ENCODE measurements around the gene NRXN3. TPM values are rescaled to one million over a fixed set of nuclear protein-coding genes. Genes with fewer than 3 reads are reported as not detected.

The NRXN3 gene
- total RNA-seq, 1 donor from 2014 or later = 5.9 TPM

DNA sequence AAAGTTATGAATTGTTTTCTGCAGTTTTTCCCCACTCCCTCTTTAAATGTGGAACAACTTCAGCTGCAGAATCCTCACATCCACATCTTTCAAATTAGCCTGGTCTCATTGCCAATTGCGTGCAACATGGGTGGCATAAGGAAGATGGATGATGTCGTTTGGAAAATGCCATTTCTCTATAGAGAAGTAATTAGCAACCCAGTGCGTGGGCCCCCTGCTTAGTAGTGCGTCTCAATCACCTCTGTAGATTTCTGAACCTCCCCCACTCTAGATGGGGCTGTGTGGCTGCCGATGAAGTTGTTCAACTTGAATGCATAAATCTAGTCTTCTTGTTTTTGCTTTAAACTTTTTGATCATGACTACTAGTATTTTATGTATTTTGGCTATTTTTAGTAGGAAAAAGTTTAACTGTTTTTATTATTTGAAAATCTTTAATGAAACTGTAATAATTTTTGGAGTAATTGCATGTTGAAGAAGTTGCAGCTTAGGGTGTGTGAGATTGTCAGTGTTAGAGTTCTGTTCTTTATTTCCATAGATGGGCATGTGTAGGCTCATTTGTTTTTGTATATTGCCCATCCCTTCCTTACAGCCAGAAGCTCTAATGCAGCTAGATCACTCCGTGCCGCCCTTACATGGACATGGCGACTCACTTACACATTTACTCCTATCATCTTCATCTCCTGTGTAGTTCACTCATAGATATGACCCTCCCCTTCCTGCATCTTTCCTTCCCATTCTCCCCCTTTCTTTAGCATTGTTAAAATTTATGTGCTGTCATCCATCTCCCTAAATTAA, 1683.0 kb downstream of the NRXN3 start:
- H3F3A ChIP-seq (ENCODE audit: low read depth) = no peaks in the 10 kb centered on the region
- H2AFZ ChIP-seq (replicated peaks) = no peak overlapping the region
- peaks cover 3% of the 10 kb centered on the region for H3K4me1 Mint-ChIP-seq
- no peaks in the 10 kb centered on the region for H3K9me3 Mint-ChIP-seq
- no peaks in the 10 kb centered on the region for H3K27me3 ChIP-seq
- no peak overlapping the region for H3K27ac Mint-ChIP-seq
- peak; percentile 37 for DNase-seq (ENCODE audit: low spot score)
- no peaks in the 10 kb centered on the region for H3K36me3 Mint-ChIP-seq
- no peaks in the 10 kb centered on the region for H3K27me3 Mint-ChIP-seq (ENCODE audit: insufficient read depth, low read depth)
- no peaks in the 10 kb centered on the region for H3K79me2 ChIP-seq (ENCODE audit: low read depth)
- H3K4me3 ChIP-seq = no peak overlapping the region
- H3K4me1 ChIP-seq = peaks cover 33% of the 10 kb centered on the region
- TF ChIP-seq EZH2 (IDR thresholded peaks at IDR 0.05) = no peak
- no peak for TF ChIP-seq EZH2phosphoT487 (IDR thresholded peaks at IDR 0.05)
- TF ChIP-seq, protein P1, sequence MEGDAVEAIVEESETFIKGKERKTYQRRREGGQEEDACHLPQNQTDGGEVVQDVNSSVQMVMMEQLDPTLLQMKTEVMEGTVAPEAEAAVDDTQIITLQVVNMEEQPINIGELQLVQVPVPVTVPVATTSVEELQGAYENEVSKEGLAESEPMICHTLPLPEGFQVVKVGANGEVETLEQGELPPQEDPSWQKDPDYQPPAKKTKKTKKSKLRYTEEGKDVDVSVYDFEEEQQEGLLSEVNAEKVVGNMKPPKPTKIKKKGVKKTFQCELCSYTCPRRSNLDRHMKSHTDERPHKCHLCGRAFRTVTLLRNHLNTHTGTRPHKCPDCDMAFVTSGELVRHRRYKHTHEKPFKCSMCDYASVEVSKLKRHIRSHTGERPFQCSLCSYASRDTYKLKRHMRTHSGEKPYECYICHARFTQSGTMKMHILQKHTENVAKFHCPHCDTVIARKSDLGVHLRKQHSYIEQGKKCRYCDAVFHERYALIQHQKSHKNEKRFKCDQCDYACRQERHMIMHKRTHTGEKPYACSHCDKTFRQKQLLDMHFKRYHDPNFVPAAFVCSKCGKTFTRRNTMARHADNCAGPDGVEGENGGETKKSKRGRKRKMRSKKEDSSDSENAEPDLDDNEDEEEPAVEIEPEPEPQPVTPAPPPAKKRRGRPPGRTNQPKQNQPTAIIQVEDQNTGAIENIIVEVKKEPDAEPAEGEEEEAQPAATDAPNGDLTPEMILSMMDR (IDR thresholded peaks at IDR 0.05) = no peak
- H3K9ac ChIP-seq = no peak overlapping the region
- H3K36me3 ChIP-seq = no peaks in the 10 kb centered on the region
- H4K20me1 ChIP-seq (ENCODE audit: low read depth) = no peaks in the 10 kb centered on the region
- no peak overlapping the region for H3K27ac ChIP-seq
- no peak overlapping the region for H3K4me3 Mint-ChIP-seq
- no peaks in the 10 kb centered on the region for H3K9me3 ChIP-seq (ENCODE audit: low read depth)
- peak overlapping the region; percentile 29 for H3K4me2 ChIP-seq

DNA sequence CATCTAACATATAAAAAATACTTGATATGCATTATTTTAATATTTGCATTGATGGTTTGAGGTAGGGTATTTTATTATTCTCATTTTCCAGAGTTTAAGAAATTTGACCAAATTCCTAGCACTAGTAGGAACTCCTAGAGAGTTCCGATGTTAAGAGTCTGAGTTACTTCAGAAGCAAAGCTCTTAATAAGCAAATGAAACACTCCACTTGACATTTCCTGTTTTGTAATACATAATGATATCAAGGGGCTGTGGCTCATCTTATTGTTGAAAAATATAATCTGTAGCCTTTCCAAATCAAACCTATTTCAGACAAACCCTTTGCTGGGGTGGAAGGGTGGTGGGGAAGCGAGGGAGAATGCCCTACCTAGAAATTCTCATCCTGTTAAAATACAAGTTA, 1685.6 kb downstream of the NRXN3 start:
- H3K9ac ChIP-seq = no peak overlapping the region
- no peaks in the 10 kb centered on the region for H4K20me1 ChIP-seq (ENCODE audit: low read depth)
- H3K4me3 Mint-ChIP-seq = no peak overlapping the region
- peaks cover 37% of the 10 kb centered on the region for H3K4me1 ChIP-seq
- no peaks in the 10 kb centered on the region for H3K9me3 Mint-ChIP-seq
- peaks cover 2% of the 10 kb centered on the region for H3K27me3 Mint-ChIP-seq (ENCODE audit: insufficient read depth, low read depth)
- H2AFZ ChIP-seq (replicated peaks) = no peak overlapping the region
- peaks cover 3% of the 10 kb centered on the region for H3K4me1 Mint-ChIP-seq
- H3F3A ChIP-seq (ENCODE audit: low read depth) = no peaks in the 10 kb centered on the region
- no peaks in the 10 kb centered on the region for H3K36me3 ChIP-seq
- H3K4me2 ChIP-seq = no peak overlapping the region
- no peaks in the 10 kb centered on the region for H3K9me3 ChIP-seq (ENCODE audit: low read depth)
- no peaks in the 10 kb centered on the region for H3K36me3 Mint-ChIP-seq
- H3K79me2 ChIP-seq (ENCODE audit: low read depth) = no peaks in the 10 kb centered on the region
- no peak overlapping the region for H3K27ac ChIP-seq
- TF ChIP-seq EZH2 (IDR thresholded peaks at IDR 0.05) (no peak), EZH2phosphoT487 (IDR thresholded peaks at IDR 0.05) (no peak)
- TF ChIP-seq, protein P1 (IDR thresholded peaks at IDR 0.05) = no peak
- no peak overlapping the region for H3K27ac Mint-ChIP-seq
- DNase-seq (ENCODE audit: low spot score) = no peak
- no peaks in the 10 kb centered on the region for H3K27me3 ChIP-seq
- H3K4me3 ChIP-seq = no peak overlapping the region

DNA sequence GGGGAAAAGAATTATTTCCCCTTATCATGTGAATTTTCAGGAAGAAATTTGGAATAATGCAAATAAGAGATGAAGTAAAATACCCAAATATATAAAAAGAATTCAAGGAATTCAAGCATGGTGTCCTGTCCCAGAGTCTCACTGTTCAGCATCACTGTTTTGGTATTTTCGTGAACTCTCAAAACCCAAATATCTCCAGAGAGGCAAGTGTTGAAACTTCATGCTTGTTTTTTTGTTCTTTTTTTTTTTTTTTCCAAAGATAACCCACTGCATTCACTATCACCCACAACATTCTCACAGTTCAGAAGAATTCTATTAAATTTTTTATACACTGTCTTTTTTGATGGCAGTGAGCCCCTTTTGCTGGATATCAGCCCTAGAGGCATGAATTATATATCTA, 1686.2 kb downstream of the NRXN3 start:
- no peaks in the 10 kb centered on the region for H4K20me1 ChIP-seq (ENCODE audit: low read depth)
- no peak overlapping the region for H3K4me3 Mint-ChIP-seq
- H3K4me3 ChIP-seq = no peak overlapping the region
- H3K27ac ChIP-seq = no peak overlapping the region
- H3F3A ChIP-seq (ENCODE audit: low read depth) = no peaks in the 10 kb centered on the region
- H3K27me3 Mint-ChIP-seq (ENCODE audit: insufficient read depth, low read depth) = peaks cover 2% of the 10 kb centered on the region
- H3K9ac ChIP-seq = no peak overlapping the region
- no peaks in the 10 kb centered on the region for H3K27me3 ChIP-seq
- H3K9me3 Mint-ChIP-seq = no peaks in the 10 kb centered on the region
- H3K36me3 ChIP-seq = no peaks in the 10 kb centered on the region
- TF ChIP-seq, protein P1 (IDR thresholded peaks at IDR 0.05) = no peak
- no peak for TF ChIP-seq EZH2phosphoT487 (IDR thresholded peaks at IDR 0.05)
- TF ChIP-seq EZH2 (IDR thresholded peaks at IDR 0.05) = no peak
- H3K27ac Mint-ChIP-seq = no peak overlapping the region
- H3K36me3 Mint-ChIP-seq = no peaks in the 10 kb centered on the region
- H3K79me2 ChIP-seq (ENCODE audit: low read depth) = no peaks in the 10 kb centered on the region
- H2AFZ ChIP-seq (replicated peaks) = no peak overlapping the region
- no peaks in the 10 kb centered on the region for H3K9me3 ChIP-seq (ENCODE audit: low read depth)
- peaks cover 3% of the 10 kb centered on the region for H3K4me1 Mint-ChIP-seq
- H3K4me2 ChIP-seq = no peak overlapping the region
- no peak for DNase-seq (ENCODE audit: low spot score)
- H3K4me1 ChIP-seq = peaks cover 37% of the 10 kb centered on the region
